Ureter (tissue), 1 donor: ENCODE measurements around the gene CD40LG. TPM values are rescaled to one million over a fixed set of nuclear protein-coding genes. Genes with fewer than 3 reads are reported as not detected.

Source experiments
- DNase-seq: peaks from one replicate; pipeline ENCODE4 v3.0.0-alpha.2; 2020; ENCODE audit warnings: low spot score
- total RNA-seq: library from RNA; stranded (reverse); gene quantifications from one replicate; pipeline ENCODE4 v1.2.4, GENCODE V29; 2023
- donor health status: DM: yes; HTN: yes; CAD: no.

CD40LG gene
- total RNA-seq, 1 donor from 2014 or later, result not detected

DNA sequence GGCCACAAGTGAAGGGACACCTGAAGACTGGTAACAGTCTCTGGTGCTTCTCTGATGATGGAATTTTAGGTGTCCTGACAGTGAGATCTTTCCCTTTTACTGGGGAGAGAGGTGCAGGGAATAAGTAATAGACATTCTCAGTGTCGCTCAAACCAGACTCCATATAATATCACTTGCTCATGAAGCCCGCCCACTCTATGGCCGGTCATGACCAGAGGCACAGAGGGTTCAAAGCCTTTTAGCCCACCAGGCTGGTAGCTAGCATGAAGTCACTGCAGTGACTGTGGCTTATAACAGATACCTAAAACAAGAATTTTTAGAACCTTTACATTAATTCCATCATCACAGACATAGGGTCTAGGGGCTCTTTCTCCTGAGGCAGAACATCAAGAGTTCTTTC is 2.9 kb downstream of the CD40LG start:
- no peak for DNase-seq

DNA sequence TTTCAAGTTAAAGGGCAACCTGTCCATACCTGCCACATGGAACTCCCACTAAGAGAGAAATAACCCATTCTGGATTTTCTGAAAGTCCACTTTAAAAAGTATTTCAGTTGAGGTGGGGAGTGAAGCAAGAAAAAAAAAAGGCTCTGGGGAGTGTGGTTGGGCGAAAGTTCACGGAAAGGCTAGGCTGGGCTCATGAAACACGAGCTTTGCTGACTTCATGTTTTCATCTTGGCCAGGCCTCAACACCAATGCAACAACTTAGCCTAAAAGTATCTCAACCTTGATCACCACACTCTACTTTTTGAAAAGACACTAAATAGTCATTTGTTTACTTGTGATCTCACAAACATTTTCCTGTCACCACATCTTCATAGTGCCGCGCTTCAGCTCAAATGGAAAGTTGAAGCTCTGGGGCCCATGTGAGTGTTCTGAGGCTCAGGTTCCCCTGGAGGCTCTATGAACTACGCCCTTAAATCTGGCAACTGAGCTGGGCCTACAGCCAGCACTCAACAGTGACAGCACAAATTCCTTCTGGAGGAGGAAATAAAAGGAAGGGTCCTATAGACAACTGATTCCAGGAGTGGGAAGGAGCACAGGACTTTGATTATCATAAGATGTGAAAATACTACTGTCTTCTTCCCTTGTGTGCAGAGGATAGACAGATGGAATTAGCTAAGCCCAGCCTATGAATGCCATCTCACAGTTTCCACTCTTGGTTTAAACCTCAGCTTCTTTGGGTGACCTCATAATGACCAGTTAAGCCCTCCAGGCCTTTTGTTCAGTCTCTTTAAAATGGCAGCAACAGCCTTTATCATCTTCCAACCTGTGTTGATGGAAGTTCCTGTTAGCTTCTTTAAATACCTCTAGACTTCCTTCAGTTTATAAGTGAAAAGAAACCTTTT is 5.1 kb downstream of the CD40LG start:
- no peak for DNase-seq

DNA sequence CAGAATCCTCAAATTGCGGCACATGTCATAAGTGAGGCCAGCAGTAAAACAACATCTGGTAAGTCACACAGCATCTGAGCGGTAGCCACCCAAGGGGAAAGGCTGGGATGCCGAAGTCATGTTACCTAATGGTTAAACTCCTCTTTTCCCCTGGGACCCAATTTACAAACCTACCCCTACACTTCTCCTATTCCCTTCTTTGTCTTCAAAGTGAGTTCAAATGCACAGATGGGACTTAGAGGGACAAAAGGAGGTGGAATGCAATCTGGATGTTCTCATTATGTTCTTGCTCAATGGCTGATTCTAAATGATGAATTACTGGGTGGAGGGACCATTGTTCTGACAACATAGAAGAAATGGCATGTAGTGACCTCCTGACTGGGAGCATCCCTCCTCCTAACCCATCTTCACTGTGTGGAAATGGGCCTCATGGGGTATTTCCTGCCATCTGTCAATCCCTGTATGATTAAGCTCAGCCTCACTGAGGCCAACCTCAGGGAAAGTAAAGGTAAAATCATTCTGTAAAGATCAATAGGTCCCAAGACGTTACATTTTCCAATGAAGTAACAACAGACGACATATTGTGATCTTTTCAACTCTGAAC is 8.5 kb downstream of the CD40LG start:
- DNase-seq, result no peak

DNA sequence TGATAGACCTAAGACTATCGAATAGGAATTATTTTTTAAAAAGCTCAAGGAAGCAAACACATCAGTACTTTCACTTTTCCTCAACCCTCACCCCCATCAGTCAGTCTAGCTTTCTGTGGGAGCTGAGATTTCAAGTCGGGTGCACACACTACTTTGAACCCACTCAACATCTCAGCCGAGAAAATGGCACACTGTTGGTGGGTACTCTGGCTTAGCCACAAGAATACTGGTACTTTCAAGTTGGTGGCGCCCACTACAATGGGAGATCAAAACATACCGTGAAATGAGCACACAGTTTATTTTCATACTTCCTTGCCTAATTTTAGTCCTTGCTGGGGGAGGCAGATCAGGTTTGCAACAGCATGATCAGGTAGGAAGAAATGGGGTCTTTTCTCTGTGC is 10.2 kb downstream of the CD40LG start:
- no peak for DNase-seq

DNA sequence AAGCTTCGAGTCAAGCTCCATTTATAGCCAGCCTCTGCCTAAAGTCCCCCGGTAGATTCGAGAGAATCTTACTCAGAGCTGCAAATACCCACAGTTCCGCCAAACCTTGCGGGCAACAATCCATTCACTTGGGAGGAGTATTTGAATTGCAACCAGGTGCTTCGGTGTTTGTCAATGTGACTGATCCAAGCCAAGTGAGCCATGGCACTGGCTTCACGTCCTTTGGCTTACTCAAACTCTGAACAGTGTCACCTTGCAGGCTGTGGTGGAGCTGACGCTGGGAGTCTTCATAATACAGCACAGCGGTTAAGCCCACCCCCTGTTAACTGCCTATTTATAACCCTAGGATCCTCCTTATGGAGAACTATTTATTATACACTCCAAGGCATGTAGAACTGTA is 11.2 kb downstream of the CD40LG start:
- DNase-seq, result no peak

DNA sequence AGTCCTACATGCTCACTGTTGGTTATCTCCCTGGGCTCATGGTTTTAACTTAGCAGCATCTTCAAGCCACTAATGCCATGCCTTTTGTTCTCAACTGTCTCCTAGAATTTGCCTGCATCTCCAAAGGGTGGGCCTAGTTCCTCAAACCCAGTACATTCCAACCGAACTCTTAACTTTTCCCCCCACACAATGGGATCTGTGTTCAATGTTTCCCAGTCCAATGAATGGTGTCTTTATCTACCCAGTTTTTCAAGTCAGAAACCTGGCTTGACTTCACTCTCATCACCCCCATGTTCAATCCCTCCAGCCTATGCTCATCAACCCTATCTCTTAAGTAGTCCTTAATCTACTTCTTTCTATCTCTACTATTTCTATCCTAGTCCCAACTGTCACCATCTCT is 12.9 kb downstream of the CD40LG start:
- no peak for DNase-seq

DNA sequence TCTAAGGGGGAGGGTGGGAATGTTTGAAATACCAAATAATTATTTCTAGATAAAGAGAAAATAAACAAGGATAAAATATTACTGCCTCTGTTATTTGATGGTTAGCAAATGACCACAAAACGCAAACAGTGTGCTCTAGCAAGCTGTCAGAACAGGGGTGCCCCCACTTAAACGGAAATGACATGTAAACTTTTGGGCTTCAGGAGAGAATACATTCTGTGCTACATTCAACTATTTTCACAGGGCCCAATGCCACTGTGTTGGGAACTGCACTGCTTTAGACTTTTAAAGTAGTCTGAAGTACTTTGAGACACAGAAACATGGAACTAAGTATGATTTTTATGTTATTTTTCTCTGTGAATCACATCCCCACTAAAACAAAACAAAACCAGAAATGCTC is 14.1 kb downstream of the CD40LG start:
- DNase-seq, result no peak

DNA sequence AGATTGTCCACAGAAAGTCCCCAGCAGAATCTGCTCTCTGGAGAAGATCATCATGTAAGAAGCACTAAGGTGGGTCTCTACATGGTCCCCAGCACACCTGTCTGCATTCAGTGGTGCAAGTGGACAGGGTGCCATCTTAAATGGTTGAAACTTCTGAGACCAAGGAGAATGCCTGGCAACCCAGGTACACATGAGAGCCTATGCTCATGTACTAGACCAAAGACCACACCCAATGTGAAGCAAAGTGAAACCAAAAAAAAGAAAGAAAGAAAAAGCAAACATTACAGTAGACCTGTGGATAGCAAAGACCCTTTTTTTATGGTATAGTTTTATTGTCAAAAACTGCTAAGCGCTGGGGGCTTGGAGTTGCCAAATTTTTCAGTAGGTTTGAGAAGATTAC is 15.0 kb downstream of the CD40LG start:
- no peak for DNase-seq

DNA sequence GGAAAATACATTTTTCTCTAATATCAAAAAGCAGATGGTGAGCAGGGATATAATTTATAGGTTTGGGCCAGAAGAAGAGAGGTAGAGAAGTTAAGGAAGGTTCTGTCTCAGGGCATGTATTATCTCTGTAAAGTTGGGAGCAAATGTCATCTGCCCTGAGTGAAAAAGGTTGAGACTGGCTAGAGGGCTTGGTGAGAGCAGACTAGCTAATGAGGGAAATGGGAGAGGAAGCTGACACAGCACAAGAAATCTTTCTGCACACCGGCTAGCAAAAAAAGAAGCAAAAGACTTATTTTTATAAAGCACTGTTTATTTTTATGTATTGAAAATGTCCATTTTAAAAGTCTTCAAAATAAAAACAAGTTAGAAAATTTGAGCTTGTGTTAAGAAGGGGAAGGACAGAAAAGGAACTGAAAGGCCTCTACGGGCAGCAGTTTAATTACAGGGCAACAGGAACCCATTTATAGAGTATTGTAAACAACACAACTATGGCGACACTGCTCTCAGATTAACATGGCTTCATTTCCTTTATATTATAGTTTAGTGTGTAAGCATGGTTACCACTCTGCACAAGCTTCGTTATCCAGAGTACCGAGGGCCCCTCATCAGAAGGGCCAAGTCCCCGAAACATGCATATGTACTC is 17.4 kb downstream of the CD40LG start:
- no peak for DNase-seq

DNA sequence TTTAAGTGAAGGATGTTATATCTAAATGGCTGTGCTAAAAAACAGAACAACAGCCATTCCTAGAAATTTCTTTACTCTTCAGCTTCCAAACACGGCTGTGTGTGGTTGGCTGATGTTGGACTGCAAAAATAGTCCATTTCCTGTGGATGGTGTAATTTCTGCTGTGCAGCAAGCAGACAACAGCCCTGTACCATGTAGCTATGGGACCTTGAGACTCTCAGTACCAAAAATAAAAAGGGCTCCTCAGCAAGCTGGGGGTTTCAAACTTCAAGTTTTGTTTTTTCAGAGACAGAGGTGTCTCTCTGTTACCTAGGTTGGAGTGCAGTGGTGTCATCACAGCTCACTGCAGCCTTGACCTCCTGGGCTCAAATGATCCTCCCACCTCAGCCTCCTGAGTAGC is 18.1 kb downstream of the CD40LG start:
- no peak for DNase-seq

DNA sequence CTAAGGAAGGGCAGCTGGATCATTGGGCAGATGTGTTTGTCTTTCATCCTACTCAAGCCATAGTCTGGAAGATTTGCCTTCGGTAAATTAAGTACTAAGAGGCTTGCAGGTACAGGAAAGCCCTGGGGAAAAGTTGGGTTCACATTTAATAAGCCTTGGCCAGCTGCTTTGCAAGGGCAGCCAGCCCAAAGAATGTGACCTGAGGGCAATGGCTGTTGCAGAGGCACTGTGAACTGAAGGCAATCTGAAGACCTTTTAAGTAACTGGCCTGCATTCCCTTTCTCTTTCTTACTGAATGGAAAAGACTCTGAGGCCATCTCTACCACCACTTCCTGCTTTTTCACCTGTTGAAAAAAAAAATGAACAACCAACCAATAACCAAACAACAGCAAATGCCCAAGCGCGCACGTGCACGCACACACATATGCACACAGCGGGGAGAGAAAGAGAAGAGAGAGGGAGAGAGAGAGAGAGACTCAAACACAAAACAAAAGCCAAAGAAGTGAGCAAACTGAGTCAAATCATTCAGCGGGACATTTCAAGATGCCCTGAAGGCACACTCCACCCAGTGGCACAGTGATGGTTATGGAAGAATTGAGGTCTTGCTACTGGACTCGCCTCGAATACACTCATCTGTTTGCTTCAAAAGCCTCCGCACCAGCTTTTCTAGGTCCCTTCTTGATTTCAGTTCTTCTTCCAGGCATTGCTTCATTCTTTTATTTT is 19.6 kb downstream of the CD40LG start:
- no peak for DNase-seq

DNA sequence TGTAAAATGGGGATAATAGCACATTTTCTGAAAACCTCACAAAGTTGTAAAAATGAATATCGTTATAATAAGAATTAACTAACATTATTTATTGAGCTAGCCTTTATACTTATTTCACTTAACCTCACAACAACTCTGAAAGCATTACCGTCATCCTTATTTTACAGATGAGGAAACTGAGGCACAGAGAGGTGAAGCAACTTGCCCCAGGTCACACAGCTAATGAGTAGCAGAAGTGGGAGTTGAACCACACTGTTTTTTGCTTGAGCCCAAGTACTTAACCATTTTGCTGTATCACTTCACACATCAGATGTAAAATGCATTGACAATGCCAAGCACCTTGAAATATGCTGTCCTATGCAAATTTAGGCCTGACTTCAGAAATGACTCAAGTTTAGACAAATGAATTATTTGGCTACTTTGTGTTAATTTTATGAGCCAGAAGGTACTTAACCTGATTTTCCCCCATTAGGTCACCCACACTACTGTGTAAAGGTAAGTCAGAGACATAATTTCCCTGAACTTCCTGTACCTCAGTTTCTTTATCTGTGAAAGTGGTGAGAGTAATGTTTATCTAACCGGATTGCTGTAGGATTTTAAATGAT is 23.1 kb downstream of the CD40LG start:
- DNase-seq, result no peak

DNA sequence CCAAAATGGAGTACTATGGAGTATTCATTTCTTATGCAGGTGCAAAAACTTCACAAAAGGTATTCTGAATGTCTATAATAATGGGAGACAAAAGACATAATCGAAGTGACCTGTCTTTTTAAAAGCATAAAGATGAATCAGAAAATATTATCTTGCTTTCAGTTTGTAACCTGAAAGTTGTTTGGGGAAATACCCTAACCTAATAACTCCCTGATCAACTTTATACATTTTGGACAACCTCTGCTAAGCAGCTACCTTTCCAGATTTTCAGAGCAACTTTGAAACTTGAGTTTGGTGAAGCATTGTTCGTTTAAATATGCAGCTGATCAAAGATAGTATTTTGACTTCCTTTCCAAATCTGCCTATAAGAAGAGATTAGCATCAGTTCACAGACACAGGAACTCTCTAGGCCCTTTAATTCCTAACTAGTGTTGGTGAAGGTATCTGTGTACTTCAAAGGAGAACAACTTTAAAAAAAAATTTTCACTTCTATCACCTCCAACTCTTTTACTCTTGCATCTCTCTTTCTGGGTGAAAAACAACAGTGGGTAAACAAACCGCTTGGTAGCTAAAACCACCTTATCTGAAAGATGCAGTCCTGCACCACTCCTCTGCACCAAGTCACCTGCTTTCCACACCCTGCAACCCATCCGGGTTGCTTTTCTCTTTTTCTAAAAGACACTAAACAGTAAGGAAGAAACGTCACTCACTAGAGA is 26.5 kb downstream of the CD40LG start:
- no peak for DNase-seq

DNA sequence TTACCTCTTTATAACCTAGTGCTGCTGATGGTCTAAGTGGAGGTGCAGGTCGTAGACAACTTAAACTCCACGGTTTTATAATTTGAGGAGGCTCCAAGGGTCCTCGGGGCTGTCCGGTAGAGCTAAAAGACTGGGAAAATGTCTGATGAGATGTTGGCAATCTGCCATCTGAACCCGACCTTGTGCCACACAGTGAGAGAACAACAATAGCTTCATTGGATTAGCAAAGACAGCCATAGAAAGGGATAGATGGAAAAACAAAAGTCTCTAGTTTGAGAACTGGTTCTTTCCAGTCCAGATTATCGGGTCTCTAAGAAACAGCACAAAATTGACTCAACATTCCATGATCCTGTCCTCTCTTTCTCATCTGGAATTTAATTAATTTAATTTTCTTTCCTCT is 31.6 kb downstream of the CD40LG start:
- no peak for DNase-seq

DNA sequence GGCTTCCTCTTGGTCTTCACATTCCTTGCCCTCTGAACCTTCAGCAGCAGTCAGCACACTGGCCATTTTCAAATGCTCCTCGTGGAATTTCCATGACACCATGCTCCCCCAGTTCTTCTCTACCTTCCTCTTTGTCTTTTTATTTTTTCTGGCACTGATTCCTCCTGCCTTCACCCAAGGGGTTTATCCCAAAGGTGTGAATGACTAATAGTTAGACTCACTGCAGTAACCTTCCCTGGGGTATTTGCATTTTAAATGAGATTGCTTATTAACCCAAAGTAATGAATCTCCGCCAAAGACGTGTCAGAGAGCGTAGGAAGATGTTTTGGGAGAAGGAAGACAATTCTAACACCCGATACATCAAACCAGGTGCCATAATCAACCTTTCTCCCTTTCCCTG is 36.2 kb downstream of the CD40LG start:
- DNase-seq, result no peak

DNA sequence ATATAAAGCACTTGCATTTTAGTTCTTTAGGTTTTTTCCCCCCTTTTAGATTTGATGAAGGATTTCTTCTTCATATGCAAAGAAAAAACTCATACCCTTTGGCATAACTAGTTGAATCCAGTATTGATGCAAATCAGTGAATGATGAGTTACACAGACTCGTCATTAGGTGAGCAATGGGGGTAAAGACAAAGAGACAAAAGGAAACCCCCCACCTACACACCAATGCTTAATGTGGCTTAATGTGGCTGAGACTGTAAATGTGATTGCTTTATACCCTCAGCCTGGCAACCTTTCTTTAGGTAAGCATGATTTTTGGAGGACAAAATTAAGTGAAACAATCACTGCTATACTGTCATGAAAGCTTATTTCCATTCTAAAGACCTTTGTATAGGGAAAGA is 39.5 kb downstream of the CD40LG start:
- DNase-seq, result no peak

DNA sequence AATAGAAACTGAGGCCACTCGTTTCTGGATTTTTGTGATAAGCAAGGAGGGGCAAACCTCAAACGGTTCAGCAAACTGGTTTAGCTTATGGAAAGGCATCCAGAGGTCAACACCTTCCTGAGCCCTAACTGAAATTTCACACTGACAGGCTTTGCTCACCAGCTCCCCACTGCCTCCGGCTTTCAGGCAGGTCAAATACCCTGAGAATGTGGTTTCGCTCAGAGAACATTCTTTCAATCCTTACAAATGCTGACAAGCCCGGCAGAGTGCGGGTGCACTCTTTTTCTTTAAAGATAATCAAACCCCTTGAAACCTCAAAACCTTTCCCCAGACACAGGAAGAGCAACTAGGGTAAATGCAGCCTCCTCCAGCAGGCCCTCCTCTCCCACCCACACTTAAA is 41.5 kb downstream of the CD40LG start:
- DNase-seq, result no peak

DNA sequence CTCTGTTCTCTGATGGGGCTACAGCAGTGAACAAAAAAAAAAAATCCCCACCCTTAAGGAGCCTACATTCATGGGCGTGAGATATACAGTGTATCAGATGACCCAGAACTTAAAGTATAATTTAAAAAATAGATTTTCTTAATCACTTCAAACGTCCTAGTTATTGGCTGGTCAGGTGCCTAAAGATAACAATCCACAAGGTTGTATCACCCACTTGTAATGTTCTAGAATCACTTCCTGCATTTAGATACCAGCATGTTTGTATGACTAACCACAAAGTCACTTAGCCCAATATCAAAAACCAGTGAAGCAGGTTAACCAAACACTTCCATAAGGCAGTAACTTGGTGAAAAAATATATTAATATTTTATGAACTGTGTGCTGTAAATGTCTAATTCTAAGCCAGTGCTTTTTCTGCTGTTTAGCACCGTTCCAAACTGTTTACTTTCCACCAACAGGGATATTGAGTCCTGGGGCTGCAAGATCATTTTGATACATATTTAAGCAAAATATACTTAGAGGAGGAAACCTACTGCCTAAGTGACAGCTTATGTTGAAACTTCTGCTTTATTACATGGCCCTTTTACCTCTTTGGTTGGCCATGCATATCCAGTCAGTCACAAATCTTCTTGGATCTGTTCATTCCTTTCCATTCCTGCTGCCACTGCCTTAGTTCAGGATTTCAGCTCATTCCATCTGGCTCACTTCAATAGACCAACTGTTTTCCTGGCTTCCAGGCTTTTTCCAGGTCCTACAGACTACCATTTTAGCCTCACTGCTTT is 43.3 kb downstream of the CD40LG start:
- DNase-seq, result no peak

DNA sequence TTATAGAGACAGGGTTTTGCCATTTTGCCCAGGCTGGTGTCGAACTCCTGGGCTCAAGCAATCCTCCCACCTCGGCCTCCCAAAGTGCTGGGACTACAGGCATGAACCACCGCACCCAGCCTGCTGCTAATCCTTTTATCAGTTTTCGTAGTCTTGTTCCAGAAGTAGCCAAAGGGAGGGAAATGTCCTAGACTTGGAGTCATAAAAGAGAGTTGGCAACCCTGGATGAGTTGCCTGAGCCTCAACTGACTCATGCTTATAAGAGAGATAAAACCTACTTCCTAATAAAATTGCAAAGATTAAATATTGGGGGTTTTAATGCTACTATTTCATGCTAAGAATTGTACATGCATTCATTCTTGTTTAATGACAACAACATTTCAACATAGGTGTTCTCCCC is 44.3 kb downstream of the CD40LG start:
- no peak for DNase-seq

DNA sequence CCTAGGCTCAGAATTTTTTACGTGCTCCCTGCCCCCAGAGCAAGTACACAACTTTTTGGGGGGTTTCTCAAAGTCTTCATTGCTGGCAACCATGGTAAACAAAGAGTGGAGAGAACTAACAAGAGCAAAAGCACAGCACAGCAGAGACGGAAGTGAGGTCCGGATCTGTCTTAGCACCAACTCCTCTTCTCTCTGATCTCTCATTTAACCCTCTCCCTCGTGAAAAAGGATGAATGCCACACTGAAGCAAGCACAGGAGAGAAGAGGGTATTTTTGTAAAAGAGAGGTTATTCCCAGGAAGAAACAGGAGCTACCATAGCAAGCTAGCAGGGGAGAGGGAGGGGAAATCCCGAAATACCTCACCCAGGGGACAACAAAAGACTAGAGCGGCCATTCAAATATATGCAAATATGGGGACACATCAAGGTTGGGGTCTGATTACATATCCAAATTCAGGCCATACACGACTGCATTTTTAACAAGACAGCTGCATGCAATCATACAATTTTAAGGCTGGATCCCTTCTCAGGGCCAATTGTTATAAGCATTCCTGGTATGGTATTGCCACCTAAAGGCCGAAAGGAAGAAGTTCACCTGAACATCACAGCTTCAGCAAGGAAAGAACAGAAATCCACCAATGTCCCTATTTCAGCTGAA is 46.6 kb downstream of the CD40LG start:
- DNase-seq, result no peak
